Cardiac muscle cell (in vitro differentiated cells and primary cell): ENCODE measurements around the gene C22orf39. TPM values are rescaled to one million over a fixed set of nuclear protein-coding genes. Genes with fewer than 3 reads are reported as not detected.

Source experiments
- DNase-seq, 2 donors: peaks; one replicate each; pipeline versions ENCODE4 v3.0.0 to v3.0.0-alpha.2; 2010 to 2017; ENCODE audit warnings: low read depth in 1 of 2, low spot score in 1 of 2
- H3K27ac ChIP-seq: fragments of 200-600 bp; sonication (generic); 2 replicates; pipeline ENCODE4 v1.5.1; 2016
- H3K27me3 ChIP-seq: fragments of 200-600 bp; sonication (generic); 2 replicates; pipeline ENCODE4 v1.6.0; 2016; ENCODE audit warnings: control low read depth
- H3K36me3 ChIP-seq: fragments of 200-600 bp; sonication (generic); 2 replicates; pipeline ENCODE4 v1.5.1; 2016; ENCODE audit warnings: control low read depth
- H3K4me1 ChIP-seq: fragments of 200-600 bp; sonication (generic); 2 replicates; pipeline ENCODE4 v1.8.1; 2017; ENCODE audit warnings: low read depth, mild to moderate bottlenecking, mixed run types
- H3K4me3 ChIP-seq: fragments of 200-600 bp; sonication (generic); 2 replicates; pipeline ENCODE4 v1.5.1; 2016; ENCODE audit warnings: mild to moderate bottlenecking
- H3K9me3 ChIP-seq: fragments of 200-600 bp; sonication (generic); 2 replicates; pipeline ENCODE4 v1.5.1; 2017; ENCODE audit warnings: low read depth, mild to moderate bottlenecking, control low read depth
- CTCF ChIP-seq: IDR thresholded peaks from 2 replicates; pipeline ENCODE4 v1.5.1; 2012; ENCODE audit warnings: low read depth, mild to moderate bottlenecking, low read length
- polyA plus RNA-seq: library from polyadenylated mRNA; unstranded; fragments of >200 nt; fragmentation: Nextera tagmentation; extraction: Ambion mirVana; gene quantifications from 2 replicates; pipeline ENCODE4 v1.2.1, GENCODE V29; 2016
- total RNA-seq: library from RNA; depleted of rRNA; stranded (reverse); fragments of >200 nt; gene quantifications from 2 replicates; pipeline ENCODE4 v1.2.3, GENCODE V29; 2016

The C22orf39 gene
- total and polyA plus RNA-seq, 2 experiments from 2014 or later, result 102 to 133 TPM

- Histone ChIP-seq H3K4me3 (no peak overlapping the region), H3K27me3 (no peaks in the 10 kb centered on the region), H3K9me3 (no peaks in the 10 kb centered on the region), H3K27ac (peak overlapping the region; percentile 74), H3K36me3 (no peaks in the 10 kb centered on the region), H3K4me1 (peaks cover 10% of the 10 kb centered on the region)
- TF ChIP-seq CTCF, result no peak
- DNase-seq, result no peak
Measured at GRCh38 chr22:19419086-19419463, 28.4 kb downstream of the C22orf39 start.

- TF ChIP-seq CTCF, result no peak
- H3K9me3 ChIP-seq, result no peaks in the 10 kb centered on the region
Measured at GRCh38 chr22:19412923-19413322, 34.6 kb downstream of the C22orf39 start.

DNA sequence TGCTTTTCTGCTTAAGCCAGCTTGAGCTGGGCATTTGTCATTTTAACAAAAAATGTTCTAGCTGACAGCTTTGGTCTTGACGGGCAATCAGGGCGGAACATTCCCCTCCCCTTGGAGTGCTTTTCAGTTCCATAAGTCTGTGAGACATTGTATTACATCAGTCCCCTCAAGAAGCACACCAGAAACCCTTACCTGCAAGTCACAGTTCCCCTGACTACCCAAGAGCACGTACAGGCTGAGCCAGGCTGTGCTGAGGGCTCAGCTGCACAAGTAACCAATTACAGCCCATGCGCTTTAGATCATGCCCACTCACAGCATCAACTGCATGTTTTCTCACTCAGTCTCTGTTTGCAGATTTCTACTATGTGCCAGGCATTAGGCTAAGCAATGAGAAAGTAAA, 35.0 kb downstream of the C22orf39 start:
- no peak for DNase-seq
- TF ChIP-seq CTCF, result no peak
- Histone ChIP-seq H3K4me1 (peaks cover 42% of the 10 kb centered on the region), H3K27ac (no peak overlapping the region), H3K36me3 (no peaks in the 10 kb centered on the region), H3K27me3 (no peaks in the 10 kb centered on the region), H3K4me3 (no peak overlapping the region), H3K9me3 (no peaks in the 10 kb centered on the region)

More at GRCh38 chr22:19412923-19413322, 34.6 kb downstream of the C22orf39 start:
- Histone ChIP-seq H3K4me3 (no peak overlapping the region), H3K27me3 (no peaks in the 10 kb centered on the region), H3K36me3 (no peaks in the 10 kb centered on the region), H3K4me1 (peaks cover 38% of the 10 kb centered on the region), H3K27ac (no peak overlapping the region)
- DNase-seq, result no peak

DNA sequence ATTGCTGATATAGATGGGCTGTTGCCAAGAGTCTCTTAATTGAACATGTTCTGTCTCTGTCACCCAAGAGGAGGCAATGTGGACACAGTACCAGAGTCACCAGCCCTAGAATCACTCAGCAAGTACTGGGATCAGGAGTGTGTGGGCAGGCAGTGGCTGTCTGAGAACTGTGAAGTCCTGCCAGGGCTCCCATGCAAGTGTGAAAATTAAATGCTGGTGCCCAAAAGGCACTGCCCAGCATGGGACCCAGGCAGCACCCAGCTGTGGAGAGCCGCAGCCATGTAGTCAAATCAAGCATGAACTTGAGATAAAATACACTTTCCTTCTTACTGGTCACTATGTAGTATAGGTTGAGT, 35.8 kb downstream of the C22orf39 start:
- peaks cover 48% of the 10 kb centered on the region for H3K4me1 ChIP-seq
- H3K27ac ChIP-seq, result peak overlapping the region; percentile 67
- no peaks in the 10 kb centered on the region for H3K36me3 ChIP-seq
- no peak for TF ChIP-seq CTCF
- H3K27me3 ChIP-seq, result no peaks in the 10 kb centered on the region
- no peak for DNase-seq
- H3K9me3 ChIP-seq, result no peaks in the 10 kb centered on the region
- H3K4me3 ChIP-seq, result no peak overlapping the region

- peak overlapping the region; percentile 67 for H3K27ac ChIP-seq
- TF ChIP-seq CTCF, result no peak
- H3K4me1 ChIP-seq, result peaks cover 54% of the 10 kb centered on the region
- DNase-seq, result peak in 1 of 2 donors; percentile 14
- H3K9me3 ChIP-seq, result no peaks in the 10 kb centered on the region
- no peak overlapping the region for H3K4me3 ChIP-seq
- H3K36me3 ChIP-seq, result no peaks in the 10 kb centered on the region
- no peaks in the 10 kb centered on the region for H3K27me3 ChIP-seq
Measured at GRCh38 chr22:19410941-19411689, 36.4 kb downstream of the C22orf39 start.
